Measurements from ENCODE around the gene ZNF667.

- TF ChIP-seq CTCF (IDR thresholded peaks at IDR 0.05) (no peak), POLR2A (IDR thresholded peaks at IDR 0.05) (no peak), POLR2AphosphoS5 (IDR thresholded peaks at IDR 0.05) (no peak)
Measured at GRCh38 chr19:56398809-56399208, 78.3 kb downstream of the ZNF667 start.

All from suprapubic skin (tissue), 4 donors.